H9 (cell line): Measurements from ENCODE around the gene DDX18. TPM values are rescaled to one million over a fixed set of nuclear protein-coding genes. Genes with fewer than 3 reads are reported as not detected.

Source experiments
- DNase-seq: peaks from one replicate; pipeline ENCODE4 v3.0.0-alpha.2; 2017
- H2AFZ ChIP-seq: one replicate; pipeline ENCODE4 v1.6.1; 2013; ENCODE audit warnings: mild to moderate bottlenecking, low read length, control low read depth, moderate library complexity
- H2AK5ac ChIP-seq: 2 replicates; pipeline ENCODE4 v1.6.1; 2013; ENCODE audit warnings: low read length, control low read depth, mixed read lengths; ENCODE audit not compliant: insufficient read length
- H2BK120ac ChIP-seq: one replicate; pipeline ENCODE4 v1.6.1; 2013; ENCODE audit warnings: low read depth, mild to moderate bottlenecking, low read length, control low read depth, inconsistent platforms; ENCODE audit not compliant: poor library complexity, severe bottlenecking
- H2BK12ac ChIP-seq: 2 replicates; pipeline ENCODE4 v1.6.1; 2013; ENCODE audit warnings: low read length, control low read depth, mixed read lengths, low read depth; ENCODE audit not compliant: insufficient read length
- H2BK15ac ChIP-seq: 2 replicates; pipeline ENCODE4 v1.6.1; 2013; ENCODE audit warnings: low read depth, low read length, control low read depth
- H2BK20ac ChIP-seq: one replicate; pipeline ENCODE4 v1.6.1; 2013; ENCODE audit warnings: low read depth, mild to moderate bottlenecking, low read length, control low read depth, inconsistent platforms; ENCODE audit not compliant: poor library complexity, severe bottlenecking
- H2BK5ac ChIP-seq: 2 replicates; pipeline ENCODE4 v1.6.1; 2013; ENCODE audit warnings: low read length, control low read depth, mixed read lengths; ENCODE audit not compliant: insufficient read length
- H3K14ac ChIP-seq: 2 replicates; pipeline ENCODE4 v1.6.1; 2013; ENCODE audit warnings: low read length, control low read depth; ENCODE audit not compliant: insufficient read depth
- H3K18ac ChIP-seq: 2 replicates; pipeline ENCODE4 v1.6.1; 2013; ENCODE audit warnings: low read depth, mild to moderate bottlenecking, mixed read lengths, low read length, control low read depth; ENCODE audit not compliant: insufficient read length
- H3K23ac ChIP-seq: 2 replicates; pipeline ENCODE4 v1.6.1; 2013; ENCODE audit warnings: low read length, control low read depth, mixed read lengths, low read depth; ENCODE audit not compliant: insufficient read length
- H3K23me2 ChIP-seq: 2 replicates; pipeline ENCODE4 v1.6.1; 2013; ENCODE audit warnings: low read depth, mild to moderate bottlenecking, mixed read lengths, low read length, control low read depth; ENCODE audit not compliant: insufficient read length, poor library complexity, severe bottlenecking
- H3K27ac ChIP-seq: 2 replicates; pipeline ENCODE4 v1.5.1; 2013; ENCODE audit warnings: low read length, control low read depth, mixed read lengths, low read depth; ENCODE audit not compliant: insufficient read length
- H3K27me3 ChIP-seq: 2 replicates; pipeline ENCODE4 v1.6.1; 2013; ENCODE audit warnings: low read length, control low read depth, inconsistent platforms; ENCODE audit not compliant: insufficient read depth
- H3K4ac ChIP-seq: 2 replicates; pipeline ENCODE4 v1.6.1; 2013; ENCODE audit warnings: low read depth, mild to moderate bottlenecking, control low read depth, inconsistent platforms, low read length, moderate library complexity
- H3K4me1 ChIP-seq: 2 replicates; pipeline ENCODE4 v1.6.1; 2013; ENCODE audit warnings: low read length, control low read depth, inconsistent platforms; ENCODE audit not compliant: insufficient read depth
- H3K4me2 ChIP-seq: 2 replicates; pipeline ENCODE4 v1.6.1; 2013; ENCODE audit warnings: low read length, control low read depth, mixed read lengths; ENCODE audit not compliant: insufficient read length, insufficient read depth
- H3K56ac ChIP-seq: 2 replicates; pipeline ENCODE4 v1.6.1; 2013; ENCODE audit warnings: low read depth, mild to moderate bottlenecking, mixed read lengths, low read length, control low read depth; ENCODE audit not compliant: insufficient read length
- H3K79me1 ChIP-seq: 2 replicates; pipeline ENCODE4 v1.6.1; 2013; ENCODE audit warnings: low read depth, mild to moderate bottlenecking, moderate library complexity, low read length, control low read depth, inconsistent platforms; ENCODE audit not compliant: insufficient read depth, poor library complexity, severe bottlenecking
- H3K79me2 ChIP-seq: 2 replicates; pipeline ENCODE4 v1.6.1; 2013; ENCODE audit warnings: low read length, control low read depth, inconsistent platforms; ENCODE audit not compliant: insufficient read depth
- H3K9ac ChIP-seq: 2 replicates; pipeline ENCODE4 v1.6.1; 2013; ENCODE audit warnings: low read length, control low read depth, mixed read lengths; ENCODE audit not compliant: insufficient read length; ENCODE audit errors: extremely low read depth
- H3K9me3 ChIP-seq: one replicate; pipeline ENCODE4 v1.6.1; 2013; ENCODE audit warnings: low read depth, low read length, inconsistent platforms; ENCODE audit not compliant: control insufficient read depth
- H3T11ph ChIP-seq: one replicate; pipeline ENCODE4 v1.6.1; 2013; ENCODE audit warnings: mild to moderate bottlenecking, low read length, control low read depth, inconsistent platforms
- H4K20me1 ChIP-seq: one replicate; pipeline ENCODE4 v1.6.1; 2013; ENCODE audit not compliant: control insufficient read depth, insufficient read length, insufficient read depth
- H4K5ac ChIP-seq: 2 replicates; pipeline ENCODE4 v1.6.1; 2013; ENCODE audit warnings: low read depth, mild to moderate bottlenecking, mixed read lengths, low read length, control low read depth; ENCODE audit not compliant: insufficient read length
- H4K8ac ChIP-seq: replicated peaks from 2 replicates; pipeline ENCODE4 v1.6.1; 2013; ENCODE audit warnings: low read length, control low read depth, mixed read lengths, low read depth; ENCODE audit not compliant: insufficient read length
- H4K91ac ChIP-seq: 2 replicates; pipeline ENCODE4 v1.6.1; 2013; ENCODE audit warnings: low read depth, mild to moderate bottlenecking, moderate library complexity, mixed read lengths, low read length, control low read depth; ENCODE audit not compliant: insufficient read length
- H3K27ac Mint-ChIP-seq, 3 experiments: 2 replicates in 2 of 3; 3 replicates in 1 of 3; pipeline ENCODE4 v1.8.0; 2020 to 2021; ENCODE audit warnings: mixed read lengths in 3 of 3, mild to moderate bottlenecking in 1 of 3, moderate library complexity in 1 of 3
- H3K27me3 Mint-ChIP-seq: 2 replicates; pipeline ENCODE4 v1.8.0; 2021; ENCODE audit warnings: low read depth, mild to moderate bottlenecking, moderate library complexity, mixed read lengths
- H3K36me3 Mint-ChIP-seq, 3 experiments: 2 replicates in 2 of 3; 3 replicates in 1 of 3; pipeline ENCODE4 v1.8.0; 2020 to 2021; ENCODE audit warnings: low read depth in 3 of 3, mixed read lengths in 3 of 3; ENCODE audit not compliant: insufficient read depth in 1 of 3
- H3K4me1 Mint-ChIP-seq, 2 experiments: 2 replicates each; pipeline ENCODE4 v1.8.0; 2020; ENCODE audit warnings: mixed read lengths in 2 of 2
- H3K4me3 Mint-ChIP-seq, 2 experiments: 2 replicates in 1 of 2; 3 replicates in 1 of 2; pipeline ENCODE4 v1.8.0; 2020 to 2021; ENCODE audit warnings: mild to moderate bottlenecking in 2 of 2, mixed read lengths in 2 of 2, moderate library complexity in 1 of 2
- H3K9me3 Mint-ChIP-seq, 2 experiments: 2 replicates in 1 of 2; 3 replicates in 1 of 2; pipeline ENCODE4 v1.8.0; 2020; ENCODE audit warnings: mild to moderate bottlenecking in 2 of 2, mixed read lengths in 2 of 2, moderate library complexity in 1 of 2
- WGBS: extraction: QIAGEN DNeasy Blood & Tissue Kit; methylation state at CpG from one replicate; pipeline ENCODE4 v1.1.7; 2013; ENCODE audit warnings: missing lambda C conversion rate, low lambda C conversion rate, mixed read lengths; ENCODE audit not compliant: insufficient read length; ENCODE audit errors: extremely low coverage; 5-methylcytosine and 5-hydroxymethylcytosine counted together
- total RNA-seq: library from RNA; stranded (reverse); gene quantifications from 2 replicates; pipeline ENCODE4 v1.2.1, GENCODE V29; 2021
- TF ChIP-seq, protein P1 (sequence below): fragments of 200-600 bp; sonication (generic); conservative IDR thresholded peaks from 3 replicates; pipeline ENCODE4 v1.8.0; 2021; ENCODE audit warnings: antibody characterized with exemption, mild to moderate bottlenecking

DDX18 gene
- total RNA-seq, 1 experiment from 2014 or later: 115 TPM

DNA sequence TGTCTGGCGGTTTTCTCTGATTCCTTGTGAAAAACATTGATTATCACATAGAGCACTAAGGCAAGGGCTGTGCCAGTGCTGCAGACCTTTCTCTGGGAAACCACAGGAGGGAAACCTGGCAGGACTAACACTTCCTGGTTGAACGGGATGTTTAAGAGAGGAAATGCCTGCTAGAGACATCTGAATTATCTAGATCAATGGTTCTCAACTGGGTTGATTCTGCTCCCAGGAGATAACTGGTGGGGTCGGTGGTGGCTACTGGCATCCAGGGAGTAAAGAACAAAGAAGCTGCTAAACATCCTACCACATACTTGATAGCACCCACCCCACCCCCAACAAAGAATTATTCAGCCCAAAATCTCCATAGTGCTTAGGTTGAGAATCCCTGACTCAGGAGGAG is 37.5 kb downstream of the DDX18 start:
- H3K9ac ChIP-seq: no peak overlapping the region
- H4K91ac ChIP-seq: no peak overlapping the region
- H2BK12ac ChIP-seq: no peak overlapping the region
- Mint-ChIP-seq H3K4me3 (no peak overlapping the region), H3K36me3 (peaks cover 4 to 12% (median 7%) of the 10 kb centered on the region in 3 experiments; a peak in 6 of 7 replicates), H3K9me3 (peaks cover 11% of the 10 kb centered on the region in 2 experiments), H3K4me1 (peaks cover 30 to 36% of the 10 kb centered on the region in 2 experiments), H3K27ac (no peak overlapping the region), H3K27me3 (peaks cover 15% of the 10 kb centered on the region)
- H3K23ac ChIP-seq: no peak overlapping the region
- H3K27ac ChIP-seq: no peak overlapping the region
- H2AFZ ChIP-seq: no peak overlapping the region
- H3K4me2 ChIP-seq: no peak overlapping the region
- no peaks in the 10 kb centered on the region for H3K9me3 ChIP-seq
- no peak overlapping the region for H3K56ac ChIP-seq
- H3K18ac ChIP-seq: no peak overlapping the region
- no peak overlapping the region for H3T11ph ChIP-seq
- no peak overlapping the region for H2BK5ac ChIP-seq
- H2BK120ac ChIP-seq: no peak overlapping the region
- H2BK20ac ChIP-seq: no peak overlapping the region
- H4K20me1 ChIP-seq: no peaks in the 10 kb centered on the region
- no peaks in the 10 kb centered on the region for H3K23me2 ChIP-seq
- H3K14ac ChIP-seq: no peak overlapping the region
- H3K4ac ChIP-seq: no peak overlapping the region
- no peaks in the 10 kb centered on the region for H3K27me3 ChIP-seq
- no peak overlapping the region for H2BK15ac ChIP-seq
- no CpG with 5 or more reads among the region's 3 CpGs for WGBS
- peaks cover 2% of the 10 kb centered on the region; the same call in 1 of the 2 replicates for H3K4me1 ChIP-seq
- no peak overlapping the region for H2AK5ac ChIP-seq
- no peak overlapping the region for H4K8ac ChIP-seq
- H4K5ac ChIP-seq: no peak overlapping the region
- DNase-seq: no peak
- H3K79me1 ChIP-seq: no peaks in the 10 kb centered on the region
- H3K79me2 ChIP-seq: no peaks in the 10 kb centered on the region
- TF ChIP-seq, protein P1, sequence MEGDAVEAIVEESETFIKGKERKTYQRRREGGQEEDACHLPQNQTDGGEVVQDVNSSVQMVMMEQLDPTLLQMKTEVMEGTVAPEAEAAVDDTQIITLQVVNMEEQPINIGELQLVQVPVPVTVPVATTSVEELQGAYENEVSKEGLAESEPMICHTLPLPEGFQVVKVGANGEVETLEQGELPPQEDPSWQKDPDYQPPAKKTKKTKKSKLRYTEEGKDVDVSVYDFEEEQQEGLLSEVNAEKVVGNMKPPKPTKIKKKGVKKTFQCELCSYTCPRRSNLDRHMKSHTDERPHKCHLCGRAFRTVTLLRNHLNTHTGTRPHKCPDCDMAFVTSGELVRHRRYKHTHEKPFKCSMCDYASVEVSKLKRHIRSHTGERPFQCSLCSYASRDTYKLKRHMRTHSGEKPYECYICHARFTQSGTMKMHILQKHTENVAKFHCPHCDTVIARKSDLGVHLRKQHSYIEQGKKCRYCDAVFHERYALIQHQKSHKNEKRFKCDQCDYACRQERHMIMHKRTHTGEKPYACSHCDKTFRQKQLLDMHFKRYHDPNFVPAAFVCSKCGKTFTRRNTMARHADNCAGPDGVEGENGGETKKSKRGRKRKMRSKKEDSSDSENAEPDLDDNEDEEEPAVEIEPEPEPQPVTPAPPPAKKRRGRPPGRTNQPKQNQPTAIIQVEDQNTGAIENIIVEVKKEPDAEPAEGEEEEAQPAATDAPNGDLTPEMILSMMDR: no peak
